Thymus (tissue), 11 donors: ENCODE measurements around the gene PDXK. TPM values are rescaled to one million over a fixed set of nuclear protein-coding genes. Genes with fewer than 3 reads are reported as not detected.

Experiments used
- DNase-seq, 9 donors: peaks; one replicate each; pipeline ENCODE4 v3.0.0-alpha.2; 2013; ENCODE audit warnings: low spot score in 9 of 9, low read depth in 6 of 9, missing footprints in 1 of 9
- H3K27ac ChIP-seq, 2 donors: one replicate each; pipeline ENCODE4 v1.5.1; 2013; ENCODE audit warnings: control low read depth in 1 of 2, low read depth in 1 of 2, low read length in 1 of 2, mild to moderate bottlenecking in 1 of 2, moderate library complexity in 1 of 2
- H3K27me3 ChIP-seq, 2 donors: one replicate each; pipeline ENCODE4 v1.5.1; 2013; ENCODE audit warnings: low read length in 1 of 2; ENCODE audit not compliant: control insufficient read depth in 2 of 2, insufficient read depth in 1 of 2
- H3K36me3 ChIP-seq, 2 donors: one replicate each; pipeline ENCODE4 v1.5.1; 2013; ENCODE audit warnings: low read length in 1 of 2, mild to moderate bottlenecking in 1 of 2, moderate library complexity in 1 of 2; ENCODE audit not compliant: control insufficient read depth in 2 of 2, insufficient read depth in 2 of 2
- H3K4me1 ChIP-seq, 2 donors: one replicate each; pipeline ENCODE4 v1.5.1; 2013; ENCODE audit warnings: low read length in 2 of 2; ENCODE audit not compliant: control insufficient read depth in 2 of 2, insufficient read depth in 2 of 2
- H3K4me3 ChIP-seq, 2 donors: one replicate each; pipeline ENCODE4 v1.5.1; 2013; ENCODE audit warnings: low read length in 2 of 2, control low read depth in 1 of 2, mild to moderate bottlenecking in 1 of 2
- H3K9me3 ChIP-seq, 2 donors: one replicate each; pipeline ENCODE4 v1.5.1; 2013; ENCODE audit warnings: low read length in 1 of 2, mild to moderate bottlenecking in 1 of 2; ENCODE audit not compliant: control insufficient read depth in 2 of 2, insufficient read depth in 1 of 2
- WGBS: extraction: QIAGEN DNeasy Blood & Tissue Kit; methylation state at CpG from one replicate; pipeline ENCODE4 v1.1.7; 2013; 5-methylcytosine and 5-hydroxymethylcytosine counted together
- polyA plus RNA-seq: library from polyadenylated mRNA; stranded (reverse); fragments of 200-250 nt; gene quantifications from one replicate; pipeline ENCODE4 v1.2.3, GENCODE V29; 2013
- total RNA-seq: library from RNA; stranded (reverse); fragments of 120-200 nt; gene quantifications from one replicate; pipeline ENCODE4 v1.2.4, GENCODE V29; 2013
- donor health status: healthy.

Gene PDXK
- total and polyA plus RNA-seq, 2 donors = 33.3 to 59.0 TPM

DNA sequence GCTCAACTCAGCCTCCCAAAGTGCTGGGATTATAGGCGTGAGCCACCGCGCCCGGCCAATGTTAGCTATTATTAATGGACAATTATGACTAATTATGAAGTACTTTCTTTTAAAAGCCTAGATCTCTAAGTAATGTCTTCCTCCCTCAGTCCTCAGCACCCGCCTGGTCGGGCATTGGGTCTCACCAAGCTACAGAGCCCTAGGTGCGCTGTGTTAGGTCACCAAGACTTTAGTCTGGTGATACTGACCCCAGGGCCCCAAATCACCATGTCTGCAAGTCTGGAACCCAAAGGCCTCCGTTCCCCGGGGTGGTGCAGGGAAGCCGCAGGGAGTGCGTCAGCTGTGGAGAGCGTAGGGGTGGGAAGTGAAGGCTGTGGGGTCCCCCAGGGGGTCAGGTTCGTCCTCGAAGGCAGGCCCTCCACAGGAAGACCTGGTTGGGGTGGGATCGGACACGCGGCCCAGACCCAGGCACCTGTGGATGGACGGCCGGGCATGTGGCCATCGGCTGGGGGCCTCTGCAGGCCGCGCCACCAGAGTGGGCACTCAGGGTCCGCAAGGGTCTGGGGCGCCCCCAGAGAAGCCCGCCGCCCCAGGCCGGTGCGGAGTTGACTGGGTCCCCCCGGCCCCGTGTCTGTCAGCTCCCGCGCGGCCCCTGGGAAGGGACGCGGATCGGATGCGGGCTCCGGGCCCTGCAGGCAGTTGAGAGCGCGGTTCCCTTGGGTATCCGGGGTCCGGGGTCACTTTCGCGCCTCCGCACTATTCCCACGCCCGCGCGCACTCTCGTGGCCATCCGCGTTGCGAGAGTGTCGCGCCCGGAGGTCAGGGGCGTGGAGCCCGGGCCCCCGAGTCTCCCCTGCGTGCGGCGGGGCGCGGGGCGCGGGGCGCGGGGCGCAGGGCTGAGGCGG lies 710 bp upstream of the PDXK start:
- Histone ChIP-seq H3K9me3 (peaks cover 0 to 11% of the 10 kb centered on the region in 2 donors), H3K4me1 (peaks cover 8 to 19% of the 10 kb centered on the region in 2 donors), H3K27me3 (peaks cover 14 to 63% of the 10 kb centered on the region in 2 donors), H3K27ac (peak overlapping the region in 1 of 2 donors; percentile 40), H3K36me3 (no peaks in the 10 kb centered on the region), H3K4me3 (peak overlapping the region; percentile 13 to 78)
- 29% methylated on average over 70 of the region's 70 CpGs for WGBS
- DNase-seq = no peak

DNA sequence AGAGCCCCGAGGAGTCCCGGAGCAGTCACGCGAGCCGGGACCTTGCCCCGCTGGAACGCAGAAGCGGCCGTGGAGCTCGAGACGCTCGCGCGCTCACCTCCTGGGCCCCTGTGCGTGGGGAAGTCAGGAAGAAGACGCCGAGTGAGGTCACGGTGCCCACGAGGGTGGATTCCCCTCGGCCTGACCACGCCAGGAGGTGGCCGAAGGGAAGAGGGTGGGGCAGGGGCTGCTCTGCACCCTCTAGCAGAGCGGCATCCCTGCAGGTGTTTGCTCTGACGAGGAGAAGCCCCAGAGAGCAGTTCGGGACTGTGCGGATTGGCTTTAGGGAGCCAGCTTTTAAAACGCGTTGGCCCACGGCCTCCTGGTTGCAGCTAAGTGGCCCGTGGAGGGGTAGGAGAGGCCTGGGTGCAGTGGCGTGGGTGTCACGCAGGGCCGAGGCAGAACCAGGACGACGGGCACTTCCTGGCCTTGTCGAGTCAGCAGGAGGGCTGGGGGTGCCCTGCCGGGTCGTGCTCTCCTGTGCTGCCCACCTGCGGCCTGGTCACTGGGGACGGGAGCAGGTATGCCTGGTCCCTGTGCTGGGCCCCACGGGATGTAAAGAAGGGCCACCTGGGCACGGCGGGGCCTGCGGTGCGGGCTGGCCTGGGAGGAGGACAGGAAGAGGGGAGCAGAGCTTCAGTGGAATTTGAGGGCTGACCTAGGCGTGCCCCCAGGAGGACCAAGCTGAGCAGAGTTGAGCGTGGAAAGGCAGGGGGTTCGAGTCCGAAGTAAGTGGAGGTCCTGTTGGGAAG lies 1.0 kb downstream of the PDXK start:
- Histone ChIP-seq H3K4me3 (peak overlapping the region; percentile 45 to 78), H3K36me3 (no peaks in the 10 kb centered on the region), H3K9me3 (peaks cover 0 to 11% of the 10 kb centered on the region in 2 donors), H3K27me3 (peaks cover 14 to 63% of the 10 kb centered on the region in 2 donors), H3K4me1 (peaks cover 8 to 19% of the 10 kb centered on the region in 2 donors), H3K27ac (peak overlapping the region in 1 of 2 donors; percentile 43)
- WGBS = 29% methylated on average over 49 of the region's 49 CpGs
- no peak for DNase-seq

DNA sequence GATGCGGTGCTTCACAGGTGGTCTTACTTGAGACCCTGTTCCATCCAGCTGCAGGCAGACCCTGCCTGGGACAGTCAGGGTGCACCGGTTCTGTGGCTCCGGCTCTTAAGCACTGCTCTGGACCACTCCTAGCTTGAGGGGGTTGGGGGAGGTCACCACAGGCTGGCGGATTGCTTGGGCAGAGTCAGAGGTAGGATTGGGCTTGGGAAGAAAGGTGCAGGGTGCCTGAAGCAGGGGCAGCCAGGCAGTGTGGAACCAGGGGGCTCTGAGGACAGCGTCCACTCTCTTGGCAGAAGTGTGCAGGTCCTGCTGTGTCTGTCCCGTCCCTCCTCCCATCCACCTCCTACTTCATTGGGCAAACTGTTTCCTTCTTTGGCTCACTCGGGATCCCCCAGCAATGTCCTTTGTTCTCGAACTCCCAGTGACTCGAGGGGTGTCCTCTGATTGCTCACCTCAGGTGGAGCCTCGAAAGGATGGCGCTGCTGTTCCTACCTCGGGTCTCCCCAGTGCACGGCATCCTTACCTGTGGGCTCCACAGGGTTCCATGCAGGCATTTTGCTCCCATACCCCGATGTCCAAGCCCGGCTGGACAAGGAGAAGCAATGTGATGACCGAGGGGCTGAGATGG lies 1.7 kb downstream of the PDXK start:
- DNase-seq = no peak
- peak overlapping the region; percentile 45 to 78 for H3K4me3 ChIP-seq
- H3K27me3 ChIP-seq = peaks cover 14 to 63% of the 10 kb centered on the region in 2 donors
- no peak overlapping the region for H3K27ac ChIP-seq
- H3K4me1 ChIP-seq = peaks cover 8 to 19% of the 10 kb centered on the region in 2 donors
- no peaks in the 10 kb centered on the region for H3K36me3 ChIP-seq
- WGBS = 95% methylated on average over 16 of the region's 16 CpGs
- H3K9me3 ChIP-seq = peaks cover 0 to 11% of the 10 kb centered on the region in 2 donors

DNA sequence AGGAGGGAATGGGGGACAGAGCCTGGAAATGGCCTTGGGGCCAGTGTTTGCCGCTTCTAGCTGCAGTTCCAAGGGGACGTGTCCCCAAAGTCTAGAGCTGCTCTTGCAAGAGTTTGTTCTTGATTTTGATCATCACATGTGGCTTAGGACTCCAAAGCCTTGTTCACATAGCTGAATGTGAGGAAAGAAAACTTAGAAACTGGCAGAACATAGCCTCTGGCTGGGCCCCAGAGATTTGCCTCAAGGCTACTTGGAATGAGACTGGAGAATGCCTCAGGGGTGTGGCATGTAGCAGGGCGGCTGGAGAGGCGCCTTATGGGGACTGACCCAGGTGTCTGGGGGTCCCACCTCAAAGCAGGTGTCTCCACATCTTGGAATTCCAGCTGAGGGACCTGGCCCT lies 2.3 kb downstream of the PDXK start:
- Histone ChIP-seq H3K27me3 (peaks cover 14 to 61% of the 10 kb centered on the region in 2 donors), H3K9me3 (peaks cover 0 to 11% of the 10 kb centered on the region in 2 donors), H3K4me1 (peaks cover 8 to 23% of the 10 kb centered on the region in 2 donors), H3K27ac (no peak overlapping the region), H3K4me3 (no peak overlapping the region), H3K36me3 (no peaks in the 10 kb centered on the region)
- DNase-seq = no peak
- 94% methylated on average over 4 of the region's 4 CpGs for WGBS

DNA sequence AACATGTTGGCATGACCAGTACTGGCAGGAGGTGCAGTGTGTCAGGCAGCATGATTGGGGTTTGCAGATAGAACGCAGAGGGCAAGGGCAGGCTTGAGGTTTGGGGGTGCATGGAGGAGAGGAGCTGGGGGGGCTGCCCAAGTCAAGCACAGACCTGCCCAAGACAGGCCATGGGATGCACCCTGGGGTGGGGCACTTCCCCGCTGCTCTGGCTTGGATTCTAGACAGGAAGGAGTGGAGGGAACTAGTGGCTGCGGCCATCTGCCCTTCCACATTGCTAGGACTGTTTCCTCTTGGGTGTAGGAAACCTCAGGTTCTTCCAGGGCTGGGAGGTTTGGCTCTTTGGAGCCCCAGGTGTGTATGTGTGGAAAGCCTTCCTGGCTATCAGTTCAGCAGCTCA lies 3.0 kb downstream of the PDXK start:
- Histone ChIP-seq H3K4me3 (no peak overlapping the region), H3K27ac (peak overlapping the region in 1 of 2 donors; percentile 1), H3K36me3 (no peaks in the 10 kb centered on the region), H3K9me3 (peaks cover 0 to 11% of the 10 kb centered on the region in 2 donors), H3K27me3 (peaks cover 16 to 58% of the 10 kb centered on the region in 2 donors), H3K4me1 (peaks cover 8 to 26% of the 10 kb centered on the region in 2 donors)
- 92% methylated on average over 3 of the region's 3 CpGs for WGBS
- no peak for DNase-seq

DNA sequence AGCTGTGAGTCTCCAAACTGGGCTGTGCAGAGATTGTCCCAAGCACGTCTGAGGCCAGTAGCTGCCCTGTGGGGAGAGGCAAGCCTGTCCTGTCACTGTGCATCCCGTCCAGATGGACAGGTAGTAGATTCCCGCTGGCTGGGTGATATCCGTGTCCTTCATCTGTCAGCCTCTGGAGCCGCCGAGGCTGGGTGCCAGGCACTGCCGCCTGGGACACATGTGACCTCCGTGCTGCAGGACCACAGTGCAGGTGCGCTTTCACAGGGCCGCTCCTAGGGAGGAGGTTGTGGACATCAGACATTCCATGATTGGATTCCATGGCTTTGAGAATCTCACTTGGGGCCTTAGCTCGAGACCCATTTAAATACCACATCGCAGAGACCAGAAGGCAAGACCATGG lies 4.7 kb downstream of the PDXK start:
- H3K4me3 ChIP-seq = no peak overlapping the region
- H3K36me3 ChIP-seq = no peaks in the 10 kb centered on the region
- 94% methylated on average over 12 of the region's 12 CpGs for WGBS
- H3K27me3 ChIP-seq = peaks cover 11 to 60% of the 10 kb centered on the region in 2 donors
- no peak overlapping the region for H3K27ac ChIP-seq
- peaks cover 14 to 38% of the 10 kb centered on the region in 2 donors for H3K4me1 ChIP-seq
- DNase-seq = no peak
- peaks cover 0 to 6% of the 10 kb centered on the region in 2 donors for H3K9me3 ChIP-seq

DNA sequence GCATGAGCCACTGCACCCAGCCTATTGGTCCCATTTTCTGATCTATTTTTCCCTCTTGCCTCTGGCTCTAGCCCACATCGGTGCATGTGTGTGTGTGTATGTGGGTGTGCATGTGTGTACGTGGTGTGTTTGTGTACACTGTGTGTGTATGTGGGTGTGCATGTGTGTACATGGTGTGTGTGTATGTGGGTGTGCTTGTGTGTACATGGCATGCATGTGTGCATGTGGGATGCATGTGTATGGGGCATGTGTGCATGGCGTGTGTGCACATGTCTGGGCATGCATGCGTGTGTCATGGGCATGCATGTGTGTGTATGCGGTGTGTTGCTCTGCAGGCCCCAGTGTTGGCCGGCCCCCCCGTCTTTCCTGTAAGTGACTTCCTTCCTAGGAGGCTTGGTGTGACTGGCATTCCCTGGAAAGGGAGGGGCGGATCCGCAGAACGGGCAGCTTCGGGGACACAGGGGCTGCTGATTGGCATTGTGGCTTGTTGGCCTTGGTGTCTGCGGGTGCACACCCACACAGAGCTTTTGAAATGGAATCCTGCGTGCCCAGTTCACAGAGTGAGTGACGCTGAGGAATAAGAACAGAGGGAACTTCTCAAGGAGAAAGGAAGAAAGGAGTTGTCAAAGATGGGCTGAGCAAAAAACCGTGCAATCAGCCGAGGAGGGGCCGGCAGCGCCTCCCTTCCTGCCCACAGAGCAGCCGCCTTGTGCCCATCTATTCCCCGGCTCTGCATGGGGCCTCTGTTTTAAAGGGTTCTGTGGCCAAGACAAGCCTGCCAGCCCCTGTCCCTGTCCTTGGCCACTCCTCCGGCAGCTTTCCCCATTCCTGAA lies 8.0 kb downstream of the PDXK start:
- no peaks in the 10 kb centered on the region for H3K9me3 ChIP-seq
- no peak for DNase-seq
- H3K27ac ChIP-seq = peak overlapping the region in 1 of 2 donors; percentile 59
- H3K27me3 ChIP-seq = peaks cover 9 to 43% of the 10 kb centered on the region in 2 donors
- H3K4me1 ChIP-seq = peaks cover 10 to 34% of the 10 kb centered on the region in 2 donors
- 57% methylated on average over 21 of the region's 21 CpGs for WGBS
- H3K36me3 ChIP-seq = no peaks in the 10 kb centered on the region
- no peak overlapping the region for H3K4me3 ChIP-seq

DNA sequence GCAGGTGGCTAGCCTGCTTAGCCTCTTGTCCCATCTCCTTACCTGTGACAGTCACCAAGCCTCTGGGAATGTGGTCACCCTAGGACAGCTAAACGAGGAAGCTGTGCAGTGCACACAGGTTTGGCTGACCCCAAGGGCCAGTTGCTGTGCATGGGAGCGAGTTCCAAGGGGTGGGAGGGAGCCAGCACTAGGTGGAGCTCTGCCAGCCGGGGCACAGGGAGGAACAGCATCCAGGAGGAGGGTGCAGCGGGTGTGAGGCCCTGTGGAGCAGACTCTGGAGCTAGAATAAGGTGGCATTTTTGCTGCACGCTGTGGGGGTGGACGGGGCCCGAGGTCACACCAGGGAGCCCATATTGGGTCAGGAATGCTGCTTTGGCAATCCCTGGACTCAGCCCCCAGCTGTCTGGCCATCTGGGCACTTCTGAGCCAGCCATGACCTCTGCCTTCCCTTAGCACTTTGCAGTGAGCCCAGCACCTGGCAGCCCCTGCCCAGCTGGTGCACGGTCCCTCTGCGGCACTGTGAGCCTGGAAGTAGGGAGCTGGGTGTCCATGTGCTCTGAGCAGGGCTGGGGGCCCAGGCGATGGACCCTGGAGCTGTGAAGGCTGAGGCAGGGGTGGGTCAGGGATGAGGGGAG lies 8.7 kb downstream of the PDXK start:
- no peak for DNase-seq
- H3K4me3 ChIP-seq = no peak overlapping the region
- no peaks in the 10 kb centered on the region for H3K9me3 ChIP-seq
- WGBS = 83% methylated on average over 10 of the region's 10 CpGs
- peaks cover 10 to 39% of the 10 kb centered on the region in 2 donors for H3K4me1 ChIP-seq
- H3K27ac ChIP-seq = peak overlapping the region in 1 of 2 donors; percentile 64
- H3K36me3 ChIP-seq = no peaks in the 10 kb centered on the region
- peaks cover 9 to 40% of the 10 kb centered on the region in 2 donors for H3K27me3 ChIP-seq
